Mammary epithelial cell (primary cell): ENCODE data around the gene CCL2.

Experiments
- CTCF ChIP-seq, 2 donors: IDR thresholded peaks in 1 of 2; conservative IDR thresholded peaks in 1 of 2; 2 replicates each; pipeline ENCODE4 v1.5.1; 2011 to 2012; ENCODE audit warnings: inconsistent platforms in 2 of 2, low read length in 2 of 2, mild to moderate bottlenecking in 2 of 2, control low read depth in 1 of 2, low read depth in 1 of 2; ENCODE audit not compliant: insufficient read depth in 1 of 2; ENCODE audit errors: extremely low read depth in 1 of 2
- EZH2 ChIP-seq: IDR thresholded peaks from 2 replicates; pipeline ENCODE4 v1.6.1; 2012; ENCODE audit warnings: low read length, inconsistent platforms, borderline replicate concordance

GRCh38 chr17:34290586-34290985 lies 35.5 kb downstream of the CCL2 start:
- TF ChIP-seq CTCF (conservative IDR thresholded peaks at IDR 0.05 in 1 of 2, IDR thresholded peaks at IDR 0.05 in 1 of 2; ENCODE audit: extremely low read depth in 1 of 2, insufficient read depth in 1 of 2, low read depth in 1 of 2, low read length in 2 of 2) (no peak), EZH2 (no peak)
